Stimulated activated CD8-positive, alpha-beta memory T cell treated with anti-CD3 and anti-CD28 coated beads, Interleukin-4, amount 100 ng/mL, for 1 hour (primary cell): ENCODE results near the gene FCSK.
"Not testable (repeated sequence)": the region's sequence is repeated elsewhere in the genome, so short reads cannot be mapped to it uniquely, and the experiment has no call there.

Experiments used
- DNase-seq, 2 donors: peaks; one replicate each; pipeline ENCODE4 v3.0.0-alpha.2; 2020; ENCODE audit warnings: low read depth in 2 of 2, low spot score in 1 of 2

Gene FCSK

DNA sequence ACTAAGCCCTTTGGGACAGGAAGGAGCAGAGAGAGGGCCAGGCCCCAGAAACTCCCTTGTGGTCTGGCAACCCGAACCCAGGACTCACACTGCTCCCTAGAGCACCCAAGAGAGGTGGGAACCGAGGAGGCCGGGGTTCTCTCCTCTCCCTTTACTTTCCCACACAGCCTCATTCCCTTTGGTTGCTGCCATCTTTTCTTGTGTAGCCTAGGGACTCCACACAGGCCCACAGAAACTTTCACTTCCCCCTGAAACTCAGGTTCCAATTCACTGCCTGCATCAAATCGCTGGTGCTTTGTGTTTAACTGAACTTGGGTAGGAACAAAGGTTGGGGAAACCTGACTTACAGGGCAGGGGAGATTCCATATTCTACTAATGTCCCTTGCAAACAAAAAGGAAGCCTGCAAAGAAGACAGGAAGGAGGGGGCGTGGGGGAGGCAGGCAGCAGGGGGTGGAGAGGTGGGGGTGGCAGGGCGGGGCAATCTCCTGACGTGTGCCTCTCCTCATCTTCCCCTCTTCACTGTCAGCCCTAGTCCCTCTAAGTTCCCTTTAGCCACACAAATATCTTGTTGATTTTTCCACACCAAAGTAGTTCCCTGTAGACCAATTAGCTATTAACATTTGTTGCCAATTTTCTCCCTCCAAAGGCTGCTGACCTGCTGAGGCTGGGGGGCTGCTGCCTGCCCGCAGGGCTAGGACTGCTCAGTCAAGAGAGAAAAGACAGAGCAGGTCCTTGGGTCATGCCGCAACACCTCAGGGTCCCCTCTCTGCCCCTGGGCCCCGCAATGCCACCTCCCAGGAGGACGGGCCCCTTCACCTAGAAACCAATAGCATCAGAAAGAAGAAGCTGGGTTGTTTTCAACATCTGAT lies 23.5 kb upstream of the FCSK start:
- peak in 1 of 2 donors; percentile 21 for DNase-seq

DNA sequence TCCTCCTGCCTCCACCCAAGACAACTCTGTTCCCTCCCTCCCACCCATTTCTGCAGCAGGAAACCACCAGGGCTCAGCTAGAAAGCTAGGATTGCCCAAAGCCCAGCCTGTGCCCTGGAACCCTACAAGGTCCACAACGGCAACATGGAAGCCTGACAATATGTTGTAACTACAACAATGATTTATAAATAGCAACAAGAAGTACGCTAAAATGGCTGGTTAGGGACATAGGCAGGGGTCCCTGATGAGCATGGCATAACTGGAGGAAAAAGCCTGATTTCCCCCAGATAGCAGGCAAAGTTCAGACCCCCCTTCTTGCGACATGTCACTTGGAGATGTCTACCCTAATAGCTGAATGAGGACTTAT lies 22.1 kb upstream of the FCSK start:
- DNase-seq: no peak

DNA sequence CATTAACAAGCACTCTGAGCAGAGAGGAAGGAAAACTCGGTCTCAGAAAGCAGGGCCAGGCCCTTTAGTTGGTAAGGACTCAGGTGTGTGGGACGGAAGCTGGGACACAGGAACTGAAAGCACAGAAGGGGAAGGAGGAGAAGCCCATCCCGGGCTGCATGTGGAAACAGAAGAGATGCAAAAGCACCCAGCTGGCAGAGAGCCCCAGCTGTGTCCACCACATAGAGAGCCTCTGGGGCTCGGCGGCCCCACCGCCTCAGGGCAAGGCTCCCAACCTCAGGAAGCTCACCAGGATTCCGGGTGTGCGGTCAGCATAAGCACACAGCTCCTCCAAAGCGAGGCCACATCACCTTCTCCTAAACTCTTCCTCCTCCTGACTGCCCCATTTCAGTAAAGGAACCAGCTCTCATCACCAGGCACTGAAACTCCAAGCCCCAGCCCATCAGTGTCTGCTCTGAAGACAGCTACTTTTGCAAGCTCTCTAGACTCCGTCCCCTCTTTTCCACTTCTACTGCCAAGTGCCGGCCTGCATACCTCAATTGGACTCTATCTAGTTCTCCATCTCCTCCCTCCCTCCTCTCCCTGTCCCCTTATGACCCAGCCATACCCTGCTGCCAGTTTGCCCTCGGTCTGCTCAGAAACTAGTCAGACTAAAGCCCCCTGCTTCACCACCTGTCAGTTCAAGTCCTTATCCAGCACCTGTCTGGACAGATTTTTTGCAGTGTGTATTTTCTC lies 21.5 kb upstream of the FCSK start:
- DNase-seq: no peak

DNA sequence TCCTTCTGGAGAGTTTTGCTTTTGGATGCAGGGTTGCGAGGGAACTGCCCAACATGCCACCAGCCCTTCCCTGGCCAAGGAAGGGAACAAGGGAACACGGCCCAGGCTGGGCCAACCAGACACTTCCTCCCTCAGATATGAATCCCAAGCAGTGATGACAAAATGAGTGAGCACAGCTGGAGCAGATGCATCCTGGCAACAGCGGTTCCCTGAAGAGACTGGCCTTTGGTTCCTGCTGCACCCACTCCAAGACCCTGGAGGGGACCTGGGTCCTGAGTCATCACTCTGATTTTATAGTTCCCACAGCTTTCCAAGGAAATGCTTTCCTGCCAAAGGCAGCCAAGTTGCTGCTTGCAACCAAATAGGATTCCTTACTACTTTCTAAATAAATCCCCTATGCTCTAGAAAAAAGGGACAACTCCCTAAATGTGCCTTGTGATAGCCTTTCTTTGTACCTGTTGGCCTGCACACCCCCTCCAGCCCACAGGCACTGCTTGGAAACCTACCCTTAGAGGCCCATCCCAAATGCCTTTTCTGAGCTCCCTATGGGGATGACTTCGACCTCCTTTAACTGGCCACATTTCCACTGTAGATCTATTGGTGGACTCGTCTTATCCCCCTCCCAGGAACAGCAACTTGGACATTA lies 20.8 kb upstream of the FCSK start:
- no peak for DNase-seq

DNA sequence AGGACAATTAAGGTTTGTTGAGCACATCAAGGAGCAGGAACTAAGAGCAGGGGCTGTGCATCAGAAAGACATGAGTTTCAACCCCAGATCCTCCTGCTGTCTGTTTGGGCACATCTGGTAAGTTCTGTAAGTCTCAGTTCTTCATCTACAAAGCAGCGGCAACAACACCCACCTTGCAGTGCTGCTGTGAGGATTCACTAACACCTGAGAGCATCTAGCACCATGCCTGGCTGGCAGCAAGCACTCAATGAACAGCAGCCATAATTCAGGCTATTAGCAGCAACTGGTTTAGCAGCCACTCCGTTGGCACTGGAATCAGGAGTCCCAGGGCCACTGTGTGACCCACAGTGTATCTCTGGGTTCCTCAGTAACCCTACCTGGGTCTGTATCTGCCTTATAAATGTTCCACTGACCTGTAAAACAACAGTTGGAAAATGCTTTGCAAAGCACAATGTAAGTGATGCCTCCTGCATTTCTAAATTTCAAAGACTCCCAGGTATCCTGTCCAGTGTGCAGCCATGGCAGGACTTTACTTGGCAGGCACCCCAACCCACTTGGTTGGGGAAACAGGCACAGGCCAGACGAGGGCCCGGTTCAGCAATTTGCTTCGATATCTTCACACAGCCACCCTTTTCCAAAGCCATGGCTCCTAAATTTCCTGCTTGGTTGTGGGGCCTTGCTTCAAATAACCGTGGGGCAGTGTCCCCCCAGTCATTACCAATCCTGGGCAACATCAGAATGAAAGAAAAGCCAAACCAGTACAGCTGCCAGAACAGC lies 19.7 kb upstream of the FCSK start:
- no peak for DNase-seq

DNA sequence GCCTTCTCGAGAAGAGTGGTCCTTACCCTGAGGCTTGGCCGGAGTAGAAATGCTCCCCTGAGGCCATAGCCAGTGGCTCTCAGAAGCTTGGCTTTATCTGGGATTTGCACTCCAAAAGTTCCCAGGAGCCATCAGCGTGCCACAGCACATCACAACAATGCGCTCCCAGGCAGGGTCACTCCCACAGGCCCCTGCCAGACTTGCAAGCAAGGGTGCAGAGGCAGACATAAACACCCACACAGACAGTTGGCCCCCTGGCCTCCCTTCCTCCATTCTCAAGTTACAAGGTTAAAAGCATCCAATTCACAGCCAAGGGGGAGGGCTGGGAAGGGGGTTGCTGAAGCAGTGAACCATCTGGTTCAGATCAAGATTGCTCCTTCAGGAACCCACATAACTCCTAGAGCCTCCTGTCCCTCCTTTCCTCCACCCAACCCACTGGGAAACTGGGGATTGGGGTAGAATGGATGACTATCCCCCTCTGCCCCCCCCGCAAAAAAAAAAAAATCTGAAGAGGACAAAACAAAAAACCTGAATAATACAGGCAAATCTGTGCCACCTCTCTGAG lies 17.3 kb upstream of the FCSK start:
- no peak for DNase-seq

DNA sequence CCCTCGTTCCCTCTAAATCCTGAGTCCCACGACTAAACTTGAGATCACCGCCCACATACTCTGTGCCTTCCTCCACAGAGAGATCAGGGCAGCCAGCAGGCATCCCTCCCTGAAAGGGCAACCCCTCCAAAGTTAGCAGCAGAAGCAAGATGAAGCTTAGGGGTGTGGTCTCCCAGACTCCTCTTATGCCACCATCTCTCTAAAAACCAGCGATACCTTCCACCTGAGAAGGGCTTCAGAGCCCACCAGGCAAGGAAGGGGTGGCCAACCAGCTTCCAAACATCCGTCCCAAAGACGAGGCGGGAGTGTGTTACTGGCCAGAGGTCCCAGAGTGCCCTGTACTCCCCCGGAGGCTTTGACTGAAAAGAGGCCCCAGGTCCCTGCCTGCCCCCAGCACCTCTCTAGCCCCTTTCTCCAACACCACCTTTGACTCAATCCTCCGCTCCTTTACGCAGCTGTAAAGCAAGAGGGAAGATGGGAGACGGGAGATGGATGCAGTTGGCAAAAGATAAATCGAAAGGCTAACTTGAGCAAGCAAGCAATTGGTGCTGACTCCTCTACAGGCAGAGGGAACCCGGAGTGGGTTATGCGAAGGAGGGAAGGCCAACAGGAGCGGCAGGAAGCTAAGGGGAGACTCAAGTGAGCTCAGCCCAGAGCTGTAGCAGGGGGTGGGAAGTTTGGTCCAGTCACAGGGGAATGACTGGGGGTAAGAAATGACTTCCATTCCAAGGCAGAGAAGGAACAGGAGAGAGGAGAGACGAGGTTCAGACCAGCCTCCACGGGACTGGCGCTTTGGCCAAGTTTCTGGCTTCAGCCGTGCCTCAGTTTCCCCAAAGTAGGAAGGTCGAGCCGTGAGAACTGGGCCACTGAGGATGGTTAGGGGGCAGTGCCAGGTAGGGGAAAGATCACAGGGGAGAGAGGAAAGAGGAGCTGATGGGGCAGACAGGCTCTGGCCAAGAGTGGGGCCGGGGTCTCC lies 16.5 kb upstream of the FCSK start:
- DNase-seq: no peak

DNA sequence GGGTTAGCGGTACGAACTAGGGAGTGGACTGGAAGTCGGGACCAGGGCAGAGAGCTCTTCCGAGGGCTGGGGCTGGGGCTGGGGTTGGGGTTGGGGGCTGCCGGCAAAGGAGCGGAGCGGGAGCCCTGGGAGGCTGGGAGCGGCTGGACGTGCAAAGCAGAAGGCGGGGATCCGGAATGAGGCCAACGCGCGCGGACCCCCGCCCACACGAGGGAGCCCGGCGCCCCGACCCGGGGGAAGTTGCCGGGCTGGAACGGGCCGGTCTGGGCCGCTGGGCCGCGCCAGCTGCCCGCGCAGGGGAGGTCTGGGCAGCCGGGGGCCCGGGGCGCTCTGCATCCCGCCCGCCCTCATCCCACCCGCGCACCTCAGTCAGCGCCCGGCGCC lies 15.8 kb upstream of the FCSK start:
- no peak for DNase-seq

DNA sequence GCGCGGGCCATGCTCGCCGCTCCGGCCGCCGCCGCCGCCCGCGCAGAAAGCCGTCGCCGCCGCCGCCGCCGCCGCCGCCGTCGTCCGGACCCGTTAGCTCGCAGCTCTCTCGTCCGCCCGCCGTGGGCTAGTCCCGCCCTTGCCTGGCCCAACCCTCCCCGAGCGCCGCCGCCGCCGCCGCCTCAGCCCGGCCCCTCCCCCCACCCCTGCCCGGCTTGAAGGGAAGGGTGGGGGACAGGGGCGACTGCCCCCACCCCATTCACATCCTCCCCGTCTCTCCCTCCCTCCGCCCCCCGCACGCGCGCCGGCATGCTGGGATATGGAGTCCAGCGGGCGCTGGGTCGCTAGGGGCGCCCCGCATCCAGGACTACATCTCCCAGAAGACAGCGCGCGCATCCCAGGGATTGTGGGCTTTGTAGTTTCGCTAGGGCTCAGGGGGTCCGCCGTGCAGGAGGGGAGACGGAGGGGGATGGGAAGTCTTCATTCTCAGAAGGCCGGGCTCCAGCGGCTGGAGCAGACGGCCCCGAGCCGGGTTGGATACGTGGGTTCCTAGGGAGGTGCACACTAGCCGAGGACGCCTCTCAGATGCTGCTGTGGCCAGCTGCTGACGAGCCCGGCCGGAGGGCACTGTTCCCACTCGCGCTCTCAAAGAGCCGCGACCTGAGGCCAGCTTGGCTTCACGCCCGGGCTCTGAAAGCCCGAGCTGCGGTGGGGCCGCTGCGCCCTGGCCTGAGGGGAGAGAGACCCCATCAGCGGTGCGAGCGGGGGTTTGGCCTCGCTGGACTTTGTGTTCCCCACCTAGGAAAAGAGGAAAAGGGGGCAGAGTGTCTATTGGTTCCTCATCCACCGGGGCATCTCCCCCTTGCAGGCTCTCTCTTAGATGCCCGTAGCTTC lies 15.2 kb upstream of the FCSK start, which contains the start of gene ST3GAL2:
ST3GAL2 (minus strand) TSS at position 132 of the 894 bp plus-strand sequence. CDS start 40,570 bp downstream, outside the sequence.
- peak; percentile 79 to 91 for DNase-seq

DNA sequence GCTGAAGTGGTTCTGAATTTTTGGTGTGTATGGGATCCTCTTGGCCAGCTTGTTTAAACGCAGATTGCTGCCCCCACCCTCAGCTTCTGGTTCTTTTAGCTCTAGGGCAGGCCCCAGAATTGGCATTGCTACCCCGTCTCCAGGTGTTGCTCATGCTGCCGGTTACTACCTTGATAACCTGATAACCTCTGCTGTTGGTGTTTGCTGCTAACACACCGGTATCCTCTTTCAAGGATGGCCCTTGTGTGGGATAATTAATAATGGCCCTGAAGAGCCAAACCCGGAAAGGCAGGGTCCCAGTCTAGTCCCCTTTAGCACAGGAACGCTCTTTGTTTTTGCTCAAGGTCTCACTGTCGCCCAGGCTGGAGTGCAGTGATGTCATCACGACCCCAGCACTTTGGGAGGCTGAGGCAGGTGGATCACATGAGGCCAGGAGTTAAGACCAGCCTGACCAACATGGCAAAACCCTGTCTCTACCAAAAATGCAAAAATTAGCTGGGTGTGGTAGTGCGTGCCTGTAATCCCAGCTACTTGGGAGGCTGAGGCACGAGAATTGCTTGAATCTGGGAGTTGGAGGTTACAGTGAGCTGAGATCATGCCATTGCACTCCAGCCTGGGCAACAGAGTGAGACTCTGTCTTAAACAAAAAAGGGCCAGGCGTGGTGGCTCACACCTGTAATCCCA lies 14.2 kb upstream of the FCSK start:
- DNase-seq: no peak

DNA sequence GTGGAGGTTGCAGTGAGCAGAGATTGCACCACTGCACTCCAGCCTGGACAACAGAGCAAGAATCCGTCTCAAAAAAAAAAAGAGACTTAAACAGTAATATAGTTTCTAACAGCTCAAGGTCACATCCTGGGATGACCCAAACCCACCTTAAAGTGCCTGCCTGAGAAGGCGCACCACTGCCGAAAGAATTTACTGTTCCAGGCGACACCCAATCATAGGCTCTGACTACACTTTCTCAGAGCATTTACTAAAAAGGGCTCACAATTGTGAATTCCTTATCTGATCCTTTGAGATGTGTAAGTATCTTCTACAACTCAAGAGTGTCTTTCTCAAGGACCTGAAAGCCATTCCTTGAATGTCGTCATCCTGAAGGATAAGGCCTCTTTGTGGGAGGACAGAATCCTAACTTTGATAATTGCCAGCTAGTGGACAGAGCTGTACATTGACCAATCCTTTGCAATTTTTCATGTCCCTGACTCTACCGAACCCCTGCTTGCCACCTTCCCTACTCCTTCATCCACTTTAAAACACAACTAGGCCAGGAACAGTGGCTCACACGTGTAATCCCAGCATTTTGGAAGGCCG lies 12.9 kb upstream of the FCSK start:
- DNase-seq: no peak

DNA sequence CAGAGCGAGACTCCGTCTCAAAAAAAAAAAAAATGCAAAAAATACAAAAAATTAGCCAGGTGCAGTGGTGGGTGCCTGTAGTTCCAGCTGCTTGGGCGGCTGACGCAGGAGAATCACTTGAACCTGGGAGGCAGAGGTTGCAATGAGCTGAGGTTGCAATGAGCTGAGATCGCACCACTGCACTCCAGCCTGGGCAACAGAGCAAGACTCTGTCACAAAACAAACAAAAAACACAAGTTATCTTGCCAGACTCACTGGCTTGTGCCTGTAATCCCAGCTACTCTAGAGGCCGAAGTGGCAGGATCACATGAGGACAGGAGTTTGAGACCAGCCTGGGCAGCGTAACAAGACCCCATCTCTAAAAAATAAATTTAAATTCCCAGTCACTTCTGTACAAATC lies 12.1 kb upstream of the FCSK start:
- no peak for DNase-seq

DNA sequence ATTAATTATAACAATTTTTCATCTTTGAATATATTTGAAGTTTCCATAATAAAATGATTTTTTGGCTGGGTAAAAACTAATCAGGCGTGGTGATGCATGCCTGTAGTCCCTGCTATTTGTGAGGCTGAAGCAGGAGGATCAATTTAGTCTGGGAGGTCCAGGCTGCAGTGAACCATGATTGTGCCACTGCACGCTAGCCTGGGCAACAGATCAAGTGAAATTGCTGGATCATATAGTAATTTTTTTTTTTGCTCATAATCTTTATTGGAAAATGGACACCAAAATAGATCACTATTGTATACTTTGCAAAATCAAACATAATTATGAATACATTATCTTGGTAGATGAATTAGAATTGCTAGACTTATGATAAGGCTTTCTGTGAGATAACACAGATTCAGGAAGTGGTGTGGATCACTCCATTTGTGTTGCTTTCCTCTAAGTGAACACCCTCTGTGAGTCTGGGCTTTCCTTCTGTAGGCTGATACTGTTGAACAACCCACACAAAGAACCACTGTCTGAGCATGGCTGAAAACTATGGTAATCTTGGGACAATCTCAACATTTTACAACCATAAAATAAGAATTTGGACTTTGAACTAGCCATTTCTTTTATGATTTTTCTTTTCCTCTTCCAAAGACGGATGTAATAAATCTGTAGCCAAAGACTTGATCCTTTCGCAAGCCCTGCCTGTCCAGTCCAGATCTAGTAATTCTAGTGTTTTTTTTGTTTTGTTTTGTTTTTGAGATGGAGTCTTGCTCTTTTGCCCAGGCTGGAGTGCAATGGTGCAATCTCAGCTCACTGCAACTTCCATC lies 9.9 kb upstream of the FCSK start:
- DNase-seq: no peak

DNA sequence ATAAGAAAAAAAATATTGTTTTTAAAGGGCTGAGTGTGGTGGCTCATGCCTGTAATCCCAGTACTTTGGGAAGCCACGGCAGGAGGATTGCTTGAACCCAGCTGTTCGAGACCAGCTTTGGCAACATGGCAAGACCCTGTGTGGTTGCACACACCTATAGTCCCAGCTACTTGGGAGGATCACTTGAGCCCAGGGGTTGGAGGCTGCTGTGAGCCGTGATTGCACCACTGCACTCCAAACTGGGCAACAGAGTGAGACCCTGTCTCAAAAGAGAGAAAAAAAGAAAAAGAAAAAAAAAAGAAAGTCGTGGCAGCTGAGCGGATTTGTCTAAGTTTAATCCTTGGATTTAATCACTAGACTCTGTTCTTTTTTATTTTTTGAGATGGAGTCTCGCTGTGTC lies 6.3 kb upstream of the FCSK start:
- no peak for DNase-seq

DNA sequence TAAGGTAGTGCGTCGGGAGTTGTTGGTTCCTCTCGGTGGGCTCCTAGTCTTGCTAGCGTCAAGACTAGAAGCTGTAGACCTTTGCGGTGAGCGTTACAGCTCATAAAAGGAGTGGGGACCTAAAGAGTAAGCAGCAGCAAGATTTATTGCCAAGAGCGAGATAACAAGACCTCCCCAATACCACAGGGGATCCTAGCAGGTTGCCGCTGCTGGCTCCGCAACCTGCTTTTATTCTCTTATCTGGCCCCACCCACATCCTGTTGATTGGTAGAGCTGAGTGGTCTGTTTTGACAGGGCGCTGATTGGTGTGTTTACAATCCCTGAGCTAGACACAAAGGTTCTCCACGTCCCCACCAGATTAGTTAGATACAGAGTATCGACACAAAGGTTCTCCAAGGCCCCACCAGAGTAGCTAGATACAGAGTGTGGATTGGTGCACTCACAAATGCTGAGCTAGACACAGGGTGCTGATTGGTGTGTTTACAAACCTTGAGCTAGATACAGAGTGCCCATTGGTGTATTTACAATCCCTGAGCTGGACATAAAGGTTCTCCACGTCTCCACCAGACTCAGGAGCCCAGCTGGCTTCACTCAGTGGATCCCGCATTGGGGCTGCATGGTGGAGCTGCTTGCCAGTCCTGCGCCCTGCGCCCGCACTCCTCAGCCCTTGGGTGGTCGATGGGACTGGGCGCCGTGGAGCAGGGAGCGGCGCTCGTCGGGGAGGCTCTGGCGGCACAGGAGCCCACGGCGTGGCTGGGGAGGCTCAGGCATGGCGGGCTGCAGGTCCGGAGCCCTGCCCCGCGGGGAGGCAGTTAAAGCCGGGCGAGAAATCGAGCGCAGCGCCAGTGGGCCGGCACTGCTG lies 4.0 kb upstream of the FCSK start:
- DNase-seq: not testable (repeated sequence)

DNA sequence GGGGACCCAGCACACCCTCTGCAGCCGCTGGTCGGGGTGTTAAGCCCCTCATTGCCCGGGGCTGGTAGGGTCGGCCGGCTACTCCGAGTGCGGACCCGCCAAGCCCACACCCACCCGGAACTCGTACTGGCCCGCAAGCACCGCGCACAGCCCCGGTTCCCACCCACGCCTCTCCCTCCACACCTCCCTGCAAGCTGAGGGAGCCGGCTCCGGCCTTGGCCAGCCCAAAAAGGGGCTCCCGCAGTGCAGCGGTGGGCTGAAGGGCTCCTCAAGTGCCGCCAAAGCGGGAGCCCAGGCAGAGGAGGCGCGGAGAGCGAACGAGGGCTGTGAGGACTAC lies 3.4 kb upstream of the FCSK start:
- DNase-seq: not testable (repeated sequence)
